H1 (cell line): ENCODE data around the gene ARHGAP26. TPM values are rescaled to one million over a fixed set of nuclear protein-coding genes. Genes with fewer than 3 reads are reported as not detected.

ENCODE experiments used
- CTCF ChIA-PET: fragments of 300-600 bp; sonication (Branson Sonifier 250); formaldehyde crosslinking; loops from one replicate; lab custom pipeline; 2021; ENCODE audit not compliant: partially characterized antibody; lab: Charles Lee
- POLR2A ChIA-PET: fragments of 300-600 bp; sonication (Branson Sonifier 250); formaldehyde crosslinking; loops from one replicate; lab custom pipeline; 2021; ENCODE audit warnings: inconsistent platforms; ENCODE audit not compliant: partially characterized antibody; lab: Charles Lee
- DNase-seq, 2 experiments: peaks; one replicate each; pipeline versions ENCODE4 v3.0.0 to v3.0.0-alpha.2; 2010 to 2022; ENCODE audit warnings: low spot score in 2 of 2, low read depth in 1 of 2, mixed read lengths in 1 of 2
- FAIRE-seq: peaks from 2 replicates; lab custom pipeline; 2011; peaks lifted over from hg19 to GRCh38; lab: Jason Lieb, UNC
- H2AFZ ChIP-seq: 2 replicates; pipeline ENCODE4 v1.8.1; 2012; ENCODE audit warnings: low read length, inconsistent platforms
- H2AK5ac ChIP-seq: 2 replicates; pipeline ENCODE4 v1.6.1; 2013; ENCODE audit warnings: low read depth, low read length
- H2BK120ac ChIP-seq: replicated peaks from 2 replicates; pipeline ENCODE3; 2013; ENCODE audit warnings: low read depth, low read length, inconsistent platforms
- H2BK12ac ChIP-seq: 2 replicates; pipeline ENCODE4 v1.6.1; 2013; ENCODE audit warnings: low read depth, low read length
- H2BK15ac ChIP-seq: 2 replicates; pipeline ENCODE4 v1.6.1; 2013; ENCODE audit warnings: low read length
- H2BK20ac ChIP-seq: 2 replicates; pipeline ENCODE4 v1.6.1; 2013; ENCODE audit warnings: low read length
- H2BK5ac ChIP-seq: 2 replicates; pipeline ENCODE4 v1.6.1; 2013; ENCODE audit warnings: low read depth, low read length
- H3K14ac ChIP-seq: 2 replicates; pipeline ENCODE4 v1.6.1; 2013; ENCODE audit warnings: inconsistent platforms; ENCODE audit not compliant: insufficient read length
- H3K18ac ChIP-seq: 2 replicates; pipeline ENCODE4 v1.6.1; 2013; ENCODE audit warnings: low read length; ENCODE audit errors: extremely low read depth
- H3K23ac ChIP-seq: 2 replicates; pipeline ENCODE4 v1.6.1; 2013; ENCODE audit warnings: inconsistent platforms; ENCODE audit not compliant: insufficient read length
- H3K23me2 ChIP-seq: 2 replicates; pipeline ENCODE4 v1.6.1; 2013; ENCODE audit warnings: low read depth, low read length
- H3K27ac ChIP-seq: 2 replicates; pipeline ENCODE4 v1.6.1; 2011; ENCODE audit warnings: low read depth, low read length, inconsistent platforms
- H3K27me3 ChIP-seq, 4 experiments: replicated peaks in 1 of 4; 1 replicate in 1 of 4; 2 replicates in 3 of 4; pipeline versions ENCODE4 v1.6.1 to v1.8.1; 2011 to 2013; ENCODE audit warnings: low read length in 3 of 4, mild to moderate bottlenecking in 3 of 4, inconsistent platforms in 2 of 4, mixed read lengths in 2 of 4, moderate library complexity in 1 of 4; ENCODE audit not compliant: control insufficient read depth in 3 of 4, insufficient read depth in 3 of 4; ENCODE audit errors: extremely low read depth in 1 of 4
- H3K36me3 ChIP-seq, 4 experiments: 2 replicates each; pipeline versions ENCODE4 v1.6.1 to v1.8.1; 2011 to 2013; ENCODE audit warnings: mild to moderate bottlenecking in 4 of 4, low read length in 3 of 4, moderate library complexity in 2 of 4, control low read depth in 1 of 4, inconsistent platforms in 1 of 4; ENCODE audit not compliant: insufficient read depth in 4 of 4, control insufficient read depth in 2 of 4
- H3K4ac ChIP-seq: replicated peaks from 2 replicates; pipeline ENCODE3; 2013; ENCODE audit warnings: low read length, low read depth, mixed read lengths, inconsistent platforms; ENCODE audit not compliant: insufficient read length
- H3K4me1 ChIP-seq, 4 experiments: replicated peaks in 1 of 4; 1 replicate in 1 of 4; 2 replicates in 3 of 4; pipeline versions ENCODE4 v1.6.1 to v1.8.1; 2011 to 2013; ENCODE audit warnings: low read length in 3 of 4, inconsistent platforms in 2 of 4, mixed read lengths in 1 of 4; ENCODE audit not compliant: insufficient read depth in 4 of 4, control insufficient read depth in 3 of 4
- H3K4me2 ChIP-seq, 2 experiments: 2 replicates each; pipeline versions ENCODE4 v1.6.1 to v1.8.1; 2011 to 2013; ENCODE audit warnings: low read depth in 2 of 2, low read length in 2 of 2, control low read depth in 1 of 2, inconsistent platforms in 1 of 2, mild to moderate bottlenecking in 1 of 2; ENCODE audit not compliant: insufficient read depth in 1 of 2
- H3K4me3 ChIP-seq, 4 experiments: fragments of 200-600, 300-600 bp in 1 of 4; sonication (generic), shearing (Covaris generic), sonication (Bioruptor Twin) in 1 of 4; 2 replicates each; pipeline versions ENCODE4 v1.5.1 to v1.8.1; 2011 to 2016; ENCODE audit warnings: low read length in 4 of 4, low read depth in 3 of 4, control low read depth in 2 of 4, inconsistent platforms in 2 of 4, mild to moderate bottlenecking in 2 of 4, mixed read lengths in 1 of 4, moderate library complexity in 1 of 4; ENCODE audit not compliant: insufficient read depth in 2 of 4; ENCODE audit errors: extremely low read depth in 1 of 4
- H3K56ac ChIP-seq: replicated peaks from 2 replicates; pipeline ENCODE3; 2013; ENCODE audit warnings: low read depth, mild to moderate bottlenecking, mixed read lengths, low read length, inconsistent platforms; ENCODE audit not compliant: insufficient read length
- H3K79me1 ChIP-seq: 2 replicates; pipeline ENCODE4 v1.6.1; 2013; ENCODE audit warnings: low read depth, low read length, control low read depth
- H3K79me2 ChIP-seq, 2 experiments: 2 replicates each; pipeline versions ENCODE4 v1.6.1 to v1.8.1; 2012 to 2013; ENCODE audit warnings: low read length in 2 of 2, mild to moderate bottlenecking in 2 of 2, inconsistent platforms in 1 of 2; ENCODE audit not compliant: insufficient read depth in 2 of 2, control insufficient read depth in 1 of 2
- H3K9ac ChIP-seq, 4 experiments: replicated peaks in 1 of 4; 1 replicate in 1 of 4; 2 replicates in 3 of 4; pipeline versions ENCODE4 v1.6.1 to v1.8.1; 2011 to 2013; ENCODE audit warnings: low read depth in 3 of 4, low read length in 3 of 4, control low read depth in 2 of 4, mild to moderate bottlenecking in 2 of 4, moderate library complexity in 2 of 4, inconsistent platforms in 1 of 4; ENCODE audit errors: extremely low read depth in 1 of 4
- H3K9me3 ChIP-seq, 2 experiments: 2 replicates each; pipeline versions ENCODE4 v1.6.1 to v1.8.1; 2012 to 2013; ENCODE audit warnings: mild to moderate bottlenecking in 2 of 2, moderate library complexity in 2 of 2, control low read depth in 1 of 2, inconsistent platforms in 1 of 2, low read depth in 1 of 2, low read length in 1 of 2, mixed read lengths in 1 of 2; ENCODE audit not compliant: insufficient read depth in 2 of 2
- H4K20me1 ChIP-seq, 2 experiments: replicated peaks in 1 of 2; 2 replicates each; pipeline versions ENCODE3 to v1.8.1; 2011 to 2013; ENCODE audit warnings: inconsistent platforms in 2 of 2, low read length in 2 of 2, mild to moderate bottlenecking in 1 of 2; ENCODE audit not compliant: insufficient read depth in 2 of 2, control insufficient read depth in 1 of 2
- H4K5ac ChIP-seq: 2 replicates; pipeline ENCODE4 v1.6.1; 2013; ENCODE audit warnings: low read length, low read depth, mixed read lengths, inconsistent platforms; ENCODE audit not compliant: insufficient read length
- H4K8ac ChIP-seq: 2 replicates; pipeline ENCODE4 v1.8.0; 2013; ENCODE audit warnings: mild to moderate bottlenecking, moderate library complexity, low read length, inconsistent platforms; ENCODE audit not compliant: insufficient read depth; ENCODE audit errors: extremely low read depth
- H4K91ac ChIP-seq: replicated peaks from 2 replicates; pipeline ENCODE3; 2013; ENCODE audit warnings: low read length, mixed read lengths, inconsistent platforms; ENCODE audit not compliant: insufficient read length
- HDAC6 ChIP-seq: IDR thresholded peaks from one replicate; pipeline ENCODE4 v1.7.1; 2012; ENCODE audit warnings: low read depth, mild to moderate bottlenecking, inconsistent platforms, low read length, moderate library complexity
- SAP30 ChIP-seq: fragments of 300-600 bp; sonication (generic); IDR thresholded peaks from 2 replicates; pipeline ENCODE4 v1.7.1; 2012; ENCODE audit warnings: low read length, moderate library complexity, mild to moderate bottlenecking, inconsistent platforms; ENCODE audit not compliant: insufficient read depth, insufficient replicate concordance
- SP4 ChIP-seq: IDR thresholded peaks from 2 replicates; pipeline ENCODE4 v1.6.1; 2012; ENCODE audit warnings: low read length, inconsistent platforms
- WGBS, 2 experiments: shearing (Covaris generic) in 1 of 2; methylation state at CpG; one replicate each; pipeline versions ENCODE4 v1.1.6 to v1.1.7; 2013 to 2015; ENCODE audit warnings: low lambda C conversion rate in 2 of 2, mixed read lengths in 2 of 2, inconsistent platforms in 1 of 2, low coverage in 1 of 2, missing lambda C conversion rate in 1 of 2; ENCODE audit not compliant: insufficient replicate concordance in 2 of 2, insufficient coverage in 1 of 2, insufficient read length in 1 of 2; ENCODE audit errors: extremely low coverage in 1 of 2, missing lambda C conversion rate in 1 of 2; 5-methylcytosine and 5-hydroxymethylcytosine counted together
- polyA plus RNA-seq, 7 experiments: library from polyadenylated mRNA; depleted of rRNA in 3 of 7; stranded (reverse) in 5 of 7; unstranded in 2 of 7; fragments of >200 nt in 5 of 7; fragments of 200-250 nt in 2 of 7; gene quantifications; 1 replicate in 5 of 7; 2 replicates in 1 of 7; 4 replicates in 1 of 7; pipeline versions ENCODE4 v1.2.1 to v1.2.3, GENCODE V29; 2011 to 2013; ENCODE audit warnings: missing spikeins in 2 of 7, mixed read lengths in 2 of 7
- total RNA-seq: library from RNA; stranded (reverse); fragmentation: NEBNext Ultra II Directional; extraction: Animal tissue kit (Norgen Biotek cat#: 25700); gene quantifications from 2 replicates; pipeline ENCODE4 v1.2.1, GENCODE V29; 2021

The ARHGAP26 gene
- total and polyA plus RNA-seq, 2 of the 8 experiments (the other 6 are each of a cell fraction or from before 2014, with no cell fraction given), result 7.1 to 24.8 TPM

DNA sequence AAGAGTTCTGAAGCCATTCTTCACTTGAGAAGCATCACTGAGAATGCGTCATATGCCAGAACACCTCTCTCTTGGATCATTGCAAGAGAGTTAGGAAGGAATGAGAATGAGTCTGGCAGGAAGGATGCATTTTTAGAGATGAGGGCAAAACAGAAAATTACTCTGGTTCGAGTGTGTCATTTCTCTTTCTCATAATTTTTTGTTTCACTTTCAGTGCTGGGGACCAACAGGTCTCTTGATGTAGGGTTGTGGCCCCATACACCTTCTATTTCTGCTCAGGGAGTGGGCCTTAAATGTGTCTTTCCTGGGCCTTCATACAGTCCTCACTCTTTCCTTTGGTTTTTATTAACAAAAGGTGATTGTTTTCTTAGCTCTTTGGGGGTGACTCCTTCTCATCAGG lies 330.9 kb downstream of the ARHGAP26 start:
- no peak overlapping the region for H2BK15ac ChIP-seq
- no peaks in the 10 kb centered on the region for H3K79me2 ChIP-seq
- H3K9me3 ChIP-seq, result no peaks in the 10 kb centered on the region
- H3K27ac ChIP-seq, result no peak overlapping the region
- no peak overlapping the region for H4K8ac ChIP-seq
- H3K23me2 ChIP-seq, result no peaks in the 10 kb centered on the region
- no peak overlapping the region for H2BK12ac ChIP-seq
- no peak for DNase-seq
- ChIA-PET POLR2A (no interaction called here), CTCF (interaction anchor here (0.6 to 1.2 kb wide), 4 partner anchors 15 to 304 kb away, joined by 3 read pairs; no protein-coding TSS in a partner anchor)
- H3K18ac ChIP-seq, result no peak overlapping the region
- H3K23ac ChIP-seq, result no peak overlapping the region
- no peak overlapping the region for H3K4me2 ChIP-seq
- H3K4me3 ChIP-seq, result no peak overlapping the region
- no peak overlapping the region for H3K4ac ChIP-seq
- no peak overlapping the region for H2AK5ac ChIP-seq
- 94% methylated on average over 2 of the region's 2 CpGs; no CpG with 5 or more reads in 1 of the 2 experiments for WGBS, 2 experiments
- no peak overlapping the region for H2BK120ac ChIP-seq
- no peak overlapping the region for H3K9ac ChIP-seq
- H2AFZ ChIP-seq, result no peak overlapping the region
- H3K4me1 ChIP-seq, result no peaks in the 10 kb centered on the region
- H2BK5ac ChIP-seq, result no peak overlapping the region
- TF ChIP-seq HDAC6 (no peak), SAP30 (no peak), SP4 (no peak)
- TF ChIP-seq, all 59 proteins: peak for 0
- H3K36me3 ChIP-seq, result no peaks in the 10 kb centered on the region
- H3K27me3 ChIP-seq, result no peaks in the 10 kb centered on the region
- no peak overlapping the region for H4K91ac ChIP-seq
- H4K5ac ChIP-seq, result no peak overlapping the region
- H2BK20ac ChIP-seq, result no peak overlapping the region
- H4K20me1 ChIP-seq, result no peaks in the 10 kb centered on the region
- no peak overlapping the region for H3K14ac ChIP-seq
- H3K79me1 ChIP-seq, result no peaks in the 10 kb centered on the region
- no peak overlapping the region for H3K56ac ChIP-seq
- no peak for FAIRE-seq
